Measurements from ENCODE around the gene MRPL48.

Gene MRPL48

GRCh38 chr11:73869332-73869949 is 81.8 kb downstream of the MRPL48 start:
- TF ChIP-seq CTCF (IDR thresholded peaks at IDR 0.05), result no peak
- H3K36me3 ChIP-seq, result peaks cover 41% of the 10 kb centered on the region
- no peaks in the 10 kb centered on the region for H3K9me3 ChIP-seq
- no peaks in the 10 kb centered on the region for H3K4me1 ChIP-seq (ENCODE audit: control insufficient read depth in 1 of 2, insufficient read depth in 1 of 2, low read depth in 1 of 2, low read length in 1 of 2)
- H3K27me3 ChIP-seq, result no peaks in the 10 kb centered on the region
- H3K4me3 ChIP-seq (ENCODE audit: low read depth in 1 of 2, low read length in 1 of 2), result no peak overlapping the region
- no peak overlapping the region for H3K27ac ChIP-seq

- no peaks in the 10 kb centered on the region for H3K9me3 ChIP-seq
- no peaks in the 10 kb centered on the region for H3K27me3 ChIP-seq
- no peak overlapping the region for H3K27ac ChIP-seq
- no peak for TF ChIP-seq CTCF (IDR thresholded peaks at IDR 0.05)
- H3K36me3 ChIP-seq, result peaks cover 33% of the 10 kb centered on the region
- no peaks in the 10 kb centered on the region for H3K4me1 ChIP-seq (ENCODE audit: control insufficient read depth in 1 of 2, insufficient read depth in 1 of 2, low read depth in 1 of 2, low read length in 1 of 2)
- no peak overlapping the region for H3K4me3 ChIP-seq (ENCODE audit: low read depth in 1 of 2, low read length in 1 of 2)
Observed at GRCh38 chr11:73870261-73870660, 82.6 kb downstream of the MRPL48 start.

- Histone ChIP-seq H3K4me1 (ENCODE audit: control insufficient read depth in 1 of 2, insufficient read depth in 1 of 2, low read depth in 1 of 2, low read length in 1 of 2) (peaks cover 9 to 13% of the 10 kb centered on the region in 2 experiments), H3K27me3 (no peaks in the 10 kb centered on the region), H3K36me3 (peaks cover 30% of the 10 kb centered on the region), H3K27ac (no peak overlapping the region), H3K9me3 (no peaks in the 10 kb centered on the region), H3K4me3 (ENCODE audit: low read depth in 1 of 2, low read length in 1 of 2) (no peak overlapping the region)
- no peak for TF ChIP-seq CTCF (IDR thresholded peaks at IDR 0.05)
Observed at GRCh38 chr11:73872749-73873357, 85.2 kb downstream of the MRPL48 start.

GRCh38 chr11:73875380-73875779 is 87.7 kb downstream of the MRPL48 start:
- no peaks in the 10 kb centered on the region for H3K27me3 ChIP-seq
- H3K4me3 ChIP-seq (ENCODE audit: low read depth in 1 of 2, low read length in 1 of 2), result no peak overlapping the region
- peaks cover 18% of the 10 kb centered on the region for H3K36me3 ChIP-seq
- H3K27ac ChIP-seq, result no peak overlapping the region
- H3K9me3 ChIP-seq, result no peaks in the 10 kb centered on the region
- H3K4me1 ChIP-seq (ENCODE audit: control insufficient read depth in 1 of 2, insufficient read depth in 1 of 2, low read depth in 1 of 2, low read length in 1 of 2), result peaks cover 9 to 13% of the 10 kb centered on the region in 2 experiments
- no peak for TF ChIP-seq CTCF (IDR thresholded peaks at IDR 0.05)

GRCh38 chr11:73875840-73876239 is 88.2 kb downstream of the MRPL48 start:
- H3K4me3 ChIP-seq (ENCODE audit: low read depth in 1 of 2, low read length in 1 of 2), result peak overlapping the region in 1 of 2 experiments; percentile 81
- H3K27ac ChIP-seq, result no peak overlapping the region
- TF ChIP-seq CTCF (IDR thresholded peaks at IDR 0.05), result no peak
- no peaks in the 10 kb centered on the region for H3K9me3 ChIP-seq
- H3K4me1 ChIP-seq (ENCODE audit: control insufficient read depth in 1 of 2, insufficient read depth in 1 of 2, low read depth in 1 of 2, low read length in 1 of 2), result peaks cover 9 to 13% of the 10 kb centered on the region in 2 experiments
- peaks cover 16% of the 10 kb centered on the region for H3K36me3 ChIP-seq
- no peaks in the 10 kb centered on the region for H3K27me3 ChIP-seq
